CD14-positive monocyte (primary cell): ENCODE data around the gene SERTAD2. TPM values are rescaled to one million over a fixed set of nuclear protein-coding genes. Genes with fewer than 3 reads are reported as not detected.
A peak's percentile ranks its signal among the peaks of the same experiment; 100 is the strongest.

Source experiments
- DNase-seq, 3 donors: peaks; one replicate each; pipeline ENCODE4 v3.0.0-alpha.2; 2011 to 2022
- H2AFZ ChIP-seq: 2 replicates; pipeline ENCODE4 v1.6.0; 2012; ENCODE audit warnings: mild to moderate bottlenecking, low read depth, low read length, inconsistent platforms; ENCODE audit not compliant: insufficient read depth, poor library complexity, severe bottlenecking
- H3K27ac ChIP-seq, 2 donors: 1 replicate in 1 of 2; 2 replicates in 1 of 2; pipeline ENCODE4 v1.5.1; 2012 to 2013; ENCODE audit warnings: low read length in 2 of 2, control low read depth in 1 of 2, inconsistent platforms in 1 of 2, low read depth in 1 of 2, mild to moderate bottlenecking in 1 of 2
- H3K27me3 ChIP-seq, 2 donors: one replicate each; pipeline versions ENCODE4 v1.6.0 to v1.6.1; 2011 to 2013; ENCODE audit warnings: low read length in 2 of 2; ENCODE audit not compliant: control insufficient read depth in 2 of 2, insufficient read depth in 2 of 2
- H3K36me3 ChIP-seq, 2 donors: replicated peaks in 1 of 2; 1 replicate in 1 of 2; 2 replicates in 1 of 2; pipeline versions ENCODE4 v1.5.1 to v1.6.1; 2012 to 2013; ENCODE audit warnings: low read length in 2 of 2, control low read depth in 1 of 2, inconsistent platforms in 1 of 2, mild to moderate bottlenecking in 1 of 2; ENCODE audit not compliant: insufficient read depth in 2 of 2, control insufficient read depth in 1 of 2
- H3K4me1 ChIP-seq, 2 donors: 1 replicate in 1 of 2; 2 replicates in 1 of 2; pipeline versions ENCODE4 v1.5.1 to v1.6.1; 2012 to 2013; ENCODE audit warnings: low read length in 2 of 2, control low read depth in 1 of 2, inconsistent platforms in 1 of 2, mild to moderate bottlenecking in 1 of 2, moderate library complexity in 1 of 2; ENCODE audit not compliant: insufficient read depth in 2 of 2, control insufficient read depth in 1 of 2
- H3K4me2 ChIP-seq: replicated peaks from 2 replicates; pipeline ENCODE3; 2012; ENCODE audit warnings: low read length, moderate library complexity, mild to moderate bottlenecking; ENCODE audit not compliant: poor library complexity, severe bottlenecking; ENCODE audit errors: extremely low read depth
- H3K4me3 ChIP-seq, 3 experiments: fragments of 200-600 bp in 1 of 3; sonication (generic) in 1 of 3; replicated peaks in 1 of 3; 1 replicate in 2 of 3; 2 replicates in 1 of 3; pipeline ENCODE4 v1.5.1; 2011 to 2013; ENCODE audit warnings: low read length in 3 of 3, mild to moderate bottlenecking in 3 of 3, control low read depth in 2 of 3, low read depth in 2 of 3, inconsistent platforms in 1 of 3, moderate library complexity in 1 of 3
- H3K79me2 ChIP-seq: 2 replicates; pipeline ENCODE4 v1.6.0; 2012; ENCODE audit warnings: mild to moderate bottlenecking, control low read depth, inconsistent platforms, low read length, moderate library complexity; ENCODE audit not compliant: insufficient read depth
- H3K9ac ChIP-seq: 2 replicates; pipeline ENCODE4 v1.6.0; 2017; ENCODE audit warnings: low read length, mild to moderate bottlenecking; ENCODE audit not compliant: insufficient read depth, poor library complexity, severe bottlenecking
- H3K9me3 ChIP-seq, 2 donors: replicated peaks in 1 of 2; 1 replicate in 1 of 2; 2 replicates in 1 of 2; pipeline versions ENCODE4 v1.5.1 to v1.6.1; 2012 to 2013; ENCODE audit warnings: low read length in 2 of 2, control low read depth in 1 of 2; ENCODE audit not compliant: control insufficient read depth in 1 of 2, insufficient read depth in 1 of 2
- H4K20me1 ChIP-seq: 2 replicates; pipeline ENCODE4 v1.6.0; 2012; ENCODE audit warnings: mild to moderate bottlenecking, low read length, control low read depth, moderate library complexity; ENCODE audit not compliant: insufficient read depth
- H3K27ac Mint-ChIP-seq, 7 donors: one replicate each; pipeline ENCODE4 v1.8.0; 2020; ENCODE audit warnings: mild to moderate bottlenecking in 7 of 7, mixed read lengths in 7 of 7, moderate library complexity in 6 of 7, inconsistent platforms in 2 of 7
- H3K27me3 Mint-ChIP-seq, 3 donors: one replicate each; pipeline ENCODE4 v1.8.0; 2021 to 2022; ENCODE audit warnings: low read depth in 3 of 3, mild to moderate bottlenecking in 3 of 3, mixed read lengths in 3 of 3, moderate library complexity in 3 of 3, inconsistent platforms in 1 of 3
- H3K36me3 Mint-ChIP-seq, 2 donors: one replicate each; pipeline ENCODE4 v1.8.0; 2020; ENCODE audit warnings: mixed read lengths in 2 of 2, inconsistent platforms in 1 of 2, mild to moderate bottlenecking in 1 of 2
- H3K4me1 Mint-ChIP-seq: one replicate; pipeline ENCODE4 v1.8.0; 2020; ENCODE audit warnings: mild to moderate bottlenecking, mixed read lengths
- H3K4me3 Mint-ChIP-seq, 2 donors: one replicate each; pipeline ENCODE4 v1.8.0; 2020; ENCODE audit warnings: mild to moderate bottlenecking in 2 of 2, mixed read lengths in 2 of 2, moderate library complexity in 1 of 2
- H3K9me3 Mint-ChIP-seq, 7 donors: one replicate each; pipeline ENCODE4 v1.8.0; 2020 to 2022; ENCODE audit warnings: mixed read lengths in 7 of 7, mild to moderate bottlenecking in 6 of 7, moderate library complexity in 6 of 7, inconsistent platforms in 2 of 7
- CTCF ChIP-seq: fragments of 200-600 bp; IDR thresholded peaks from one replicate; pipeline ENCODE4 v1.8.0; 2022; ENCODE audit warnings: antibody characterized with exemption, mild to moderate bottlenecking
- WGBS: methylation state at CpG from one replicate; pipeline ENCODE4 v1.1.5; 2013; ENCODE audit warnings: missing lambda C conversion rate; ENCODE audit not compliant: insufficient coverage; 5-methylcytosine and 5-hydroxymethylcytosine counted together
- intact Hi-C, 2 donors: fragments of 100-400 bp; cut with micrococcal nuclease; formaldehyde crosslinking; loops; one replicate each; pipeline versions ENCODE4 v1.15.0 to v1.15.1; 2023
- polyA plus RNA-seq, 3 donors: library from polyadenylated mRNA; depleted of rRNA in 1 of 3; unstranded in 2 of 3; stranded (reverse) in 1 of 3; fragments of 300-500 nt in 2 of 3; fragments of >200 nt in 1 of 3; fragmentation: Illumina TruSeq in 2 of 3; gene quantifications; 1 replicate in 2 of 3; 2 replicates in 1 of 3; pipeline ENCODE4 v1.2.3, GENCODE V29; 2012 to 2021

SERTAD2 gene
- polyA plus RNA-seq, 3 donors: 8.5 to 68.7 (median 8.8) TPM

GRCh38 chr2:64655873-64656272 lies 2.2 kb upstream of the SERTAD2 start:
- H3K27me3 ChIP-seq: no peaks in the 10 kb centered on the region
- H3K4me2 ChIP-seq: no peak overlapping the region
- peak in 1 of 3 donors; percentile 14 for DNase-seq
- no peak overlapping the region for H3K27ac ChIP-seq
- no peaks in the 10 kb centered on the region for H3K9me3 ChIP-seq
- H3K79me2 ChIP-seq: peaks cover 69% of the 10 kb centered on the region
- H3K27me3 Mint-ChIP-seq: peaks cover 0 to 1% (median 0%) of the 10 kb centered on the region in 3 donors
- peaks cover 47 to 69% of the 10 kb centered on the region in 2 donors for H3K4me1 ChIP-seq
- H3K4me3 Mint-ChIP-seq: no peak overlapping the region
- H2AFZ ChIP-seq: no peak overlapping the region
- no peaks in the 10 kb centered on the region for H3K9me3 Mint-ChIP-seq
- no peak overlapping the region for H3K4me3 ChIP-seq
- intact Hi-C loops: loop anchor here (5.0 kb wide), 2 partner anchors 41 to 76 kb away; no protein-coding TSS in a partner anchor
- no peak for TF ChIP-seq CTCF
- peaks cover 60% of the 10 kb centered on the region for H3K4me1 Mint-ChIP-seq
- peaks cover 0 to 3% of the 10 kb centered on the region in 2 donors for H3K36me3 Mint-ChIP-seq
- no peaks in the 10 kb centered on the region for H3K36me3 ChIP-seq
- WGBS: no CpG with 5 or more reads among the region's 3 CpGs
- H4K20me1 ChIP-seq: peaks cover 16% of the 10 kb centered on the region
- no peak overlapping the region for H3K9ac ChIP-seq
- H3K27ac Mint-ChIP-seq: peak overlapping the region in 3 of 7 donors; percentile 67 to 85 (median 73)

GRCh38 chr2:64655018-64655664 lies 1.4 kb upstream of the SERTAD2 start:
- 0% methylated on average over 1 of the region's 7 CpGs for WGBS
- no peaks in the 10 kb centered on the region for H3K36me3 ChIP-seq
- H3K9me3 Mint-ChIP-seq: no peaks in the 10 kb centered on the region
- H3K27ac ChIP-seq: peak overlapping the region in 1 of 2 donors; percentile 98
- H3K9me3 ChIP-seq: no peaks in the 10 kb centered on the region
- H3K36me3 Mint-ChIP-seq: peaks cover 0 to 3% of the 10 kb centered on the region in 2 donors
- H3K4me2 ChIP-seq: peak overlapping the region; percentile 88
- TF ChIP-seq CTCF: no peak
- H4K20me1 ChIP-seq: peaks cover 23% of the 10 kb centered on the region
- H3K4me3 Mint-ChIP-seq: peak overlapping the region; percentile 81 to 89
- H3K4me3 ChIP-seq: peak overlapping the region; percentile 49 to 89 (median 87)
- peaks cover 64% of the 10 kb centered on the region for H3K4me1 Mint-ChIP-seq
- DNase-seq: no peak
- intact Hi-C loops: loop anchor here (5.0 kb wide), 2 partner anchors 42 to 77 kb away; no protein-coding TSS in a partner anchor
- H3K27me3 ChIP-seq: no peaks in the 10 kb centered on the region
- peak overlapping the region; percentile 100 for H3K9ac ChIP-seq
- H2AFZ ChIP-seq: no peak overlapping the region
- H3K79me2 ChIP-seq: peaks cover 71% of the 10 kb centered on the region
- peak overlapping the region; percentile 94 to 96 (median 96) for H3K27ac Mint-ChIP-seq
- peaks cover 49 to 72% of the 10 kb centered on the region in 2 donors for H3K4me1 ChIP-seq
- H3K27me3 Mint-ChIP-seq: peaks cover 0 to 1% (median 0%) of the 10 kb centered on the region in 3 donors
